ENCODE results near the gene LRRC41.
"Not testable (repeated sequence)": the region's sequence is repeated elsewhere in the genome, so short reads cannot be mapped to it uniquely, and the experiment has no call there.

The LRRC41 gene, protein sequence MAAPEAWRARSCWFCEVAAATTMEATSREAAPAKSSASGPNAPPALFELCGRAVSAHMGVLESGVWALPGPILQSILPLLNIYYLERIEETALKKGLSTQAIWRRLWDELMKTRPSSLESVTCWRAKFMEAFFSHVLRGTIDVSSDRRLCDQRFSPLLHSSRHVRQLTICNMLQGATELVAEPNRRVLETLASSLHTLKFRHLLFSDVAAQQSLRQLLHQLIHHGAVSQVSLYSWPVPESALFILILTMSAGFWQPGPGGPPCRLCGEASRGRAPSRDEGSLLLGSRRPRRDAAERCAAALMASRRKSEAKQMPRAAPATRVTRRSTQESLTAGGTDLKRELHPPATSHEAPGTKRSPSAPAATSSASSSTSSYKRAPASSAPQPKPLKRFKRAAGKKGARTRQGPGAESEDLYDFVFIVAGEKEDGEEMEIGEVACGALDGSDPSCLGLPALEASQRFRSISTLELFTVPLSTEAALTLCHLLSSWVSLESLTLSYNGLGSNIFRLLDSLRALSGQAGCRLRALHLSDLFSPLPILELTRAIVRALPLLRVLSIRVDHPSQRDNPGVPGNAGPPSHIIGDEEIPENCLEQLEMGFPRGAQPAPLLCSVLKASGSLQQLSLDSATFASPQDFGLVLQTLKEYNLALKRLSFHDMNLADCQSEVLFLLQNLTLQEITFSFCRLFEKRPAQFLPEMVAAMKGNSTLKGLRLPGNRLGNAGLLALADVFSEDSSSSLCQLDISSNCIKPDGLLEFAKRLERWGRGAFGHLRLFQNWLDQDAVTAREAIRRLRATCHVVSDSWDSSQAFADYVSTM

DNA sequence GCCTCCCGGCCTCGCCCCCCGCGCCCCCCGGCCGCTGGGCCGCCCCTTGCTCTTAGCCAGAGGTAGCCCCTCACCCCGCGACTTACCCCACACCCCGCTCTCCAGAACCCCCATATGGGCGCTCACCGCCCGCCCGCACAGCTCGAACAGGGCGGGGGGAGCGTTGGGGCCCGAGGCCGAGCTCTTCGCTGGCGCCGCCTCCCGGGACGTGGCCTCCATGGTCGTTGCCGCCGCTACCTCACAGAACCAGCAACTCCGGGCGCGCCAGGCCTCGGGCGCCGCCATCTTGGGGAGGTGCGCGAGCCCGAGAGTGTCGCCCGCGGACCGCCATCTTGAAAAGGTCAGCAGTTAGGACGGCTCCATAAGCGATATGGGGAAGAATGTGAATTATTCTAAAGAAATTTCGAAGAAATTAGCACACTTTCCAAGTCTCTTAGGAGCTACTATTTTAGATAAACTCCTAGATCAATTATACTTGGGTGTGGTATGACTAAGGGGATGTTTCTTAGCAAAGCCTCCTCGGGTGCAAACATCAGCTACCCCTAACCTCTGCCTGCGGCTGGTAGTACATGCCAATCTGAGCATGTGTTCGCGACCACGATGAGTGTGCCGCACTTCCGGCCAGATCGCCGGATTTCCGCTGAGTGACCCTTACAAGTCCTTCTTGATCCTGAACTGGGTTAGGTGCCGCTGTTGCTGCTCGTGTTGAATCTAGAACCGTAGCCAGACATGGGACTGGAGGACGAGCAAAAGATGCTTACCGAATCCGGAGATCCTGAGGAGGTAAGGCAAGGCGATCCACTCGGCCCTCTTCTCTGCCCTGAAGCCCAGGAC lies at the start of gene LRRC41, which contains the start of gene UQCRH:
Gene LRRC41 (minus strand): TSS at position 579 of the 834 bp plus-strand sequence. CDS start 294 bp downstream, at position 285.
Gene UQCRH (plus strand): TSS at position 661 of the 834 bp plus-strand sequence. CDS start 69 bp downstream, at position 730.
- DNase-seq, result peak; percentile 86

DNA sequence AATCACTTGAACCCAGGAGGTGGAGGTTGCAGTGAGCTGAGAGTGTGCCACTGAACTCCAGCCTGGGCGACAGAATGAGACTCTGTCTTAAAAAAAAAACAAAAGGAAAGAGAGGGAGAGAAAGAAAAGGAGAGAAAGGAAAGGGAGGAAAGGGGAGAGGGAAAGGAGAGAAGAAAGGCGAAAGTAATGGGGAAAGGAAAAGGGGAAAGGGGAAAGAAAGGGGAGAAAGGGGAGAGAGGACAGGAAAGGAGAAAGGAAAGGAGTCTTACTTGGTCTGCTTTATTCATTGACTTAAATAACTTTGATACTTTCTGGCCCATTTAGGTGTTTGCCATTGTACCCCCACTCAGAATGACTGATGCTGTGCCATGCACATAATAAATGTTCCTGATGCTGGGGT lies 48.9 kb upstream of the LRRC41 start:
- DNase-seq, result no peak

DNA sequence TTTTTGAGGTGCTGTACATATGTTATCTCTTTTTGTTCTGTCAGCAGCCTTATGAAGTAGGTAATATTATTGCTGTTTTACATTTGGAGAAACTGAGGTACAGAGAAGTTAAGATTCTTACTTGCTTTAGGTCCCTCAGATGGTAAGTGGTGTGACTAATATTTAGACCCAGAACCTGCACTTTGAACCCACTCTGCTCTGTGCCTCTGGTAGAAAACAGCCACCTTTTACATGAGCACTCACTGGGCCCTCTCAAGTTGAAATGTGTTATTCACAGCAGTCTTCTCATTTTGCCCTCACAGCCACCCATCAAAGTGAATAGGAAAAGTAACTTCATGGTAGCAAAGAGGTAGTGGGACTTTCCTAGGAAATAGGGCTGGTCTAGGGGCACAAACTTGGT lies 41.9 kb upstream of the LRRC41 start:
- DNase-seq, result no peak

DNA sequence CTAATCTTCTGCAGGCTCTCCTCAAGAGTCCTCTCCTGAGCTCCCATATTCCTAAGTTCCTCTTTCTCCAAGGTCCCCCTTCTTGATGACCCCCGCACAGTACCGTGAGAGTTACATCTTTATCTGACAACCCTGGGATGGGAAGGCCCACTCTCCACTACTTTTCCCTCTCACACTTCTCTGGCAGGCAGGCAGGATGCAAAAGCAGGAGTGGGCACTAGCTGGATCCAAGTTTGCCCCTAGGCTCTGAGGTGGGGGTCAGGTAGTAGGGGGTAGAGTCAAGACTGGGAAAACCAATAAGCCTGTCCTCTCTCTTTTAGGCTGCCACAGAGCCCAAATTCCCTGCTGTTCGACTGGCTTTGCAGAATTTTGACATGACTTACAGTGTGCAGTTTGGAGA lies 41.1 kb upstream of the LRRC41 start:
- DNase-seq, result no peak

DNA sequence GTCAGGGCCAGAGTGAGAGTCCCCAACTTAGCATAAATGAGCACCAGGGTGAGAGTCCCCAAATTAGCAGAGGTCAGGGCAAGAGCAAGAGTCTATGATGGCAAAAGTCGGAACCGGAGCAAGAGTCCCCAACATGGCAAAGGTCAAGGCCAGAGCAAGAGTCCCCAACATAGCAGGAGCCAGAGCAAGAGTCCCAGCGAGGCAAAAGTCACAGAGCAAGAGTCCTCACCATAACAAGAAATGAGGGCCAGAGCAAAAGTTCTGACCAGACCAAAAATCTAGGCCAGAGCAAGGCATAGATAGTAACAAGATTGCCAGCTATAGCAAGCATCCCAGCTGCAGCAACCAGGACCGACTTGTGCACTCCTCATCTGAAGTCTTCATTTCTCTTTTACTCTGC lies 40.3 kb upstream of the LRRC41 start:
- no peak for DNase-seq

DNA sequence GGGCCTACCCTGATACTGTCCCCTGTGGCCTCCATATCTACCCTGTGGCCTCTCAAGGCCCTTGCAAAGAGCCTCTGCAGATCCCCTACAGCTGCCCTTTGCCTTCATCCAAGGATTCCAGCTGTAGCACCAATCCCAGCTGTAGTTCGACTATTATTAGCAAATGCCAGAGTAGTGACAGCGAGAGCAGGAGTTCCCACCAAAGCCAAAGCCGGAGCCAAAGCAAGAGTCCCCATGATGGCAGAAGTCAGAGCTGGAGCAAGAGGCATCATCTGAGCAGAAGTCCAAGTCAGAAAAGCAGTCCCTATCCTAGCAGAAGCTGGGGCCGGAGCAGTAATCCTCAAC lies 39.9 kb upstream of the LRRC41 start:
- no peak for DNase-seq

DNA sequence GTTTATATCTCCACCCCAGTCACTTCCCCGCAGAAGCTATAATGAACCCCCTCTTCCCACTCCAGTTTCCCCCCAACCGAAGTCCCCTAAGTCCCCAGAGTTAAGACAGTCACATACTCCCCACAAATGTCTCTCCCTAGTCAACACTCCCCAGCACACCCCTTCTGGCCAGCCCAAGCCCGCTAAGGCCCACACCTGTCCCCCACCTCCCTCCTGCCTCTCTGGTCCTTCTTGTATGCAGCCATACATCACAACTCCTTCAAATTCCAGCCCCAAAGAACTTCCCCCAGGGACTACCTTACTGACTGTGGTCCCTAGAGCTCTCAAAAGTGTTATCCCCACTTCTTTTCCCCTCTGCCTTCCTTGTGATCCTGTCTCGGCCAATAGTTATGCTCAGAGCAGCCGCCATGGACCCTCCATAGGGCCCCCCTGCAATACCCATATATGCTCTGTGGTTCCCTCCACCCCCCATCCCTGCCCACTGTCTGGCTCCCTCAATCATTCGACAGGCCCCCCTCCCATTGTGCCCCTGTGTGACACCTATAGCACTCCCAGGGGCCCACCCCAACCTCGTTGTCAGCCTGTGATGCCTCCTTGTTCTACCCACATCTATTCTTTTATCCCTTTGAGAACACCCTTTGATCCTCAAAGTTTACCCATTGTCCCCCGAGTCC lies 39.4 kb upstream of the LRRC41 start:
- no peak for DNase-seq

DNA sequence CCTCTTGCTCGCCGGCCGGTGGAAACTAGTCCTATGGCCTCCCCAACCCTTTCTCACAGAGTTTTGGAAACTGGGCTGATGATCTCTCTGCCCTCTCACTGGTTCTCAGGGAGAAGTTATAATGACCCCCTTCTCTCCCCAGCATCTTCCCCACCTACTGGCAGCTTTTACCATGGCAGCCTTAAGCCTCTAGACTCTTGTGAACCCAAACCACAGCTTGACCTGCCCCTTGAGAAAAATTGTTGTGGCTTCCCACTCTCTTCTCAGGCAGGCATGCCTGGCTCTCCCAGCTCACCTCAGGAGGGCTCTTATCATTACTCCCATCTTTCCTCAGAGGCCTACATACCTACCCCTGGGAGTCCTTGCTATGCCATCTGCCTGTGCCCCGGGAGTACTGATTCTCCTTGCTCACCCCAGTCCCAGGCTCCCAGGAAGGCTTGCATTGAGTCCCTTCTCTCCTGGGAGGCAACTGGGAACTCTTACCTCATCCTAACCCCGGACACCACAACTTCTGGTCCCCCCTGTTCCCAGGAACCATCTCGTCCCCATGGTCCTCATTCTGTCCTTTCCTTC lies 38.8 kb upstream of the LRRC41 start:
- no peak for DNase-seq

DNA sequence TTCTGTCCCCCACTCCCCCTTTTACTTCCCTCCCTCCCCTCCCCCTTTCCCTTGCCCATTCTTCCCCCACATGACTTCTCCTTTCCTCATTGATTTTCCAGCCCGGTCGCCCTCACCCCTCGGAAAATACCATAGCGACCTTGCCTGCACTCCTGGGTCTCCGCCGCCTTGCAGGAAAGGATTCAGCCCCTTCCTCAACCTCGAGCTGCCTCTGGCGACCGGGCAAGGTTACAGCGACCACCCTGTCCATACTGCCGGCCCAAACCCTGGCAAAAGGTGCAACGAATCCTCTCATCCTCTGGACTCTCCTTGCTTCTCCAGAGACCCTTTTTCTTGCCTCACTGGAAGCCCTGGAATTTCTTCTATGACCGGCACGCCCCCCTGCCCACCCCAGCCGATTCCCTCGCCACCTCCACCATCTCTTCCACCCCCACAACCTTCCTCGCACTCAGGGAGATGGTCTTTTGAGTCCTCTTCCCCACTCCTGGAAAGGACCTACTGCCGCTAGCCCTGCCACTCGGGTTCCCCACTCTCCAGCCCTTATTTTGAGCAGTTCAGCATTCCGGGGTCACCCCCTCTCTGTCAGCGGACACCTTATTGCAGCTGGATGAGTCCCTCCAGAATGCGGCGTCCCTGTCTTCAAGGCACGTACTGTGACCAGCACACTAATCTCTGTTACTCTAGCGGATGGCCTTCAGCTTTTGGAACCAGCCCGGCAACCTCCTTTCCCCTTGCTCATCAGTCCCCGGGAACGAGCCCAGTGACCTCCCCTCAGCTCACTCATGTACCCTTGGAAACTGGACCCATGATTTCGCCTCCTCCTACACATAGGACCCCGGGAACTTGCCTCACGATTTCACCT lies 38.0 kb upstream of the LRRC41 start:
- DNase-seq, result no peak

DNA sequence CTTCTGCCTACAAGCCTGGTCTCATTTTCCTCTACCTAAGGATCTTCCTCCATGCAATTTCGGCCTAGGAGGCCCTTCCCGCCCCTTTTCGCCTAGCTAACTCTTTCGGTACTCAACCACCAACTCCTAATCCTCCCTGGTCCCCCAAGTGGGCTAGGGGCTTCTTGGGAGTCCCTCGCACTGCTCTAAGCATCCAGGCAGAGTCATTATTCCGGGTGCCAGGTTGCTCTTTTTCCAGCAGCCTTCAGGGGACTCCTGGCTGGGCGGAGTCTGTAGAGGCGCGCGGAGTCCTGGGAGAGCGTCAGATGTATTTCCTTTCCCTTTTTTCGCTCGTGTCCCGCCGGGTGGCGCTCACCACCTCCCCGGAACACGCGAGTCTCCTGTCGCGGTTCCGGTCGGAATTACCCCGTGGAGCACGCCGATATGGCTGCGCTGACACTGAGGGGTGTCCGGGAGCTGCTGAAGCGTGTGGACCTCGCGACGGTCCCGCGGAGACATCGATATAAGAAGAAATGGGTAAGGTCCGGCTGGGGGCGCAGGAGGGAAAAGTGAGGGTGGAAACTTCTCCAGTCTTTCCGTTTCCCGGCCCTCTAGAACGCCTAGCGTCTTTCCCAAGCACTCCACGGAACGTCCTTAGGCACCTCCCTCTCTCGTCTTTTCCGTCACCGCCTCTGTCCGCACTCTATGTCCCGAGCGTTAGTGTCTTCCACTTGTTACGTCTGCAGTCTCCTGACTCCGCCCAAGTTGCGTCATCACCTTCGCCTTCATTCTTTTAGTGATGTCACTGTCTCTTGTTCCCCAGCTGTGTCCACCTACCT lies 37.2 kb upstream of the LRRC41 start, which contains the start of gene NSUN4:
Gene NSUN4 (plus strand): TSS at position 404 of the 818 bp plus-strand sequence. CDS start 20 bp downstream, at position 424.
- peak; percentile 70 for DNase-seq

DNA sequence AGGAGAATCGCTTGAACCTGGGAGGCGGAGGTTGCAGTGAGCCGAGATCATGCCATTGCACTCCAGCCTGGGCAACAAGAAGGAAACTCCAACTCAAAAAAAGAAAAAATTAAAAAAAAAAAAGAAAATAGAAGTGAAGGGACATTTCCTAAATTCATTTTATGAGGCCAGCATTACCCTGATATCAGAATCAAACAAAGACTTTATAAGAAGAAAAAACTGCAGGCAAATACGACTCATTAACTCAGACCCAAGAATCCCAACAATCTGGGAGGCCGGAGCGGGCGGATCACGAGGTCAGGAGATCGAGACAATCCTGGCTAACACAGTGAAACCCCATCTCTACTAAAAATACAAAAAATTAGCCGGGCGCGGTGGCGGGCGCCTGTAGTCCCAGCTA lies 34.0 kb upstream of the LRRC41 start:
- not testable (repeated sequence) for DNase-seq

DNA sequence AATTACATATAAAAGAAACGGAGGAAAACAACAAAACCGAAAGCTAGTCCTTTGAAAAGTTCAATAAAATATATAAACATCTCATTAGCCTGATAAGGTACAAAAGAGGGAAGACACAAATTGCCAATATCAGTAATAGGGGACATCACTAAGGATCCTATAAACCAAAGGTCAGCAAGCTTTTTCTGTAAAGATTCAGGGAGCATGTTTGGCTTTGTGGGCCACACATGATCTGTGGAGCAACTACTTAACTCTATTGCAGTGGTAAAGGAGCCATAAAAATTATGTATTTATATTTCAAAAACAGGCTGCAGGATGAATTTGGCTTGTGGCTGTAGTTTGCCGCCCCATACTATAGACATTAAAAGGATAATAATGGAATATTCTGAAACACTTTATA lies 31.7 kb upstream of the LRRC41 start:
- no peak for DNase-seq

DNA sequence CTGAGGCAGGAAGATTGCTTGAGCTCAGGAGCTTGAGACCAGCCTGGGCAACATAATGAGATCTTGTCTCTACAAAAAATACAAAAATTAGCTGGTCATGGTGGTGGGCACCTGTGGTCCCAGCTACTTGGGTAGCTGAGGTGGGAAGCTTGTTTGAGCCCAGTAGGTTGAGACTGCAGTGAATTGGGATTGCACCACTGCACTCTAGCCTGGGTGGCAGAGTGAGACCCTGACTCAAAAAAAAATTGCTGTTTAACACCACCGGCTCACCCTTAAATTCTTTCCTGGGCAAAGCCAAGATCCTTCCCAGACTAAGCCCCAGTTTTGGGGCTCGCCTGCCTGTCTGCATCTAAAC lies 30.6 kb upstream of the LRRC41 start:
- no peak for DNase-seq

DNA sequence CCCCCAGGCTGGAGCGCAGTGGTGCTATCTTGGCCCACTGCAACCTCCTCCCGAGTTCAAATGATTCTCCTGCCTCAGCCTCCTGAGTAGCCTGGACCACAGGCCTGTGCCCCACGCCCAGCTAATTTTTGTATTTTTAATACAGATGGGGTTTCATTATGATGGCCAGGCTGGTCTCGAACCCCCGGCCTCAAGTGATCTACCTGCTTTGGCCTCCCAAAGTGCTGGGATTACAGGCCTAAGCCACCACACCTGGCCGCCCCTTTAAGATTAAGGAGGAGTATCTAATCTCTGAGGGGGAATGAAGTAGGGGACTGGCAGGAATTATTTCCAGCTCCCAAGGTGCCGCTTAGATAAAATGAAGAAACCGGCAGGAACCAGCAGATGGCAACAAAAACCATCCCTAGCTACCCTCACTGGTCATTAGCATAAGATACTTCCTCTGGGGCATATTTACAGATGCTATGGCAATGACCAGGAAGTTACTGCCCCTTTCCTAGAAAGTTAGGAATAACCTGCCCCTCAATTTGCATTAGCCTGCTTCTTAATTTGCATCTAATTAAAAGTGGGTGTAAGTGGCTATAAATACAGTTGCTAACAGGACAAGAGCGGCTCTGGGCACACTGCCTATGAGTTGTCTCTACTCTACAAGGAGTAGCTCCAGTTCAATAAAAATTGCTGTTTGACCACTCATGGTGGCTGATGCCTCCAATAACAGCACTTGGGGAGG lies 30.0 kb upstream of the LRRC41 start:
- DNase-seq, result no peak

DNA sequence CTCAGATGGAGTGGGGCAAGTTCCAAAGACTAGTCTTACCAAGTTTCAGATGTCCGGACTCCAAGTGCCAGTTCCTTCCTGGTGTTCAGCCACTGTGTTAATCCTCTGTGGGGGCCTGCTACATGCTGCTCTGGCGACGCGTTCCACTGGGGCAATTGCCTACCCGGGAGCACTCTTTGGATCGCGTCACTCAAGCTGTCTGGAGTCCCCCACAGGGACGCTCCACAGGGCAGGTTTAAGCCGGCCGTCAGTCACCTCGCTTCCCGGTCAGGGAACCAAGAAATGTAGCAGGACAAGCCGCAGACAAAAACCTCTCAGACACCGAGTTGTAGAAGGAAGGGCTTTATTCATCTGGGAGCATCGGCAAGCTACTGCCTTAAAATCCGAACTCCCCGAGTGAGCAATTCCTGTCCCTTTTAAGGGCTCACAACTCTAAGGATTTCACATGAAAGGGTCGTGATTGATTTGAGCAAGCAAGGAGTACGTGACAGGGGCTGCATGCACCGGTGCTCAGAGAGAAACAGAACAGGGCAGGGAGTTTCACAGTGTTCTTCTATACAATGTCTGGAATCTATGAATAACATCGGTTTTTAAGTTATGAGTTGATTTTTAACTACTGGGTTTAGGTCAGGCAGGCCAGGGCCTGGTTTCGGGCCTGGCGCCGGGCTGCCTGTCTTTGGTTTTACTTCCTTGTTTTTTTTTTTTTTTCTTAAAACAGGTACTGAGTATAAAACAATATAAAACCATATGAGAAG lies 28.5 kb upstream of the LRRC41 start:
- DNase-seq, result not testable (repeated sequence)

DNA sequence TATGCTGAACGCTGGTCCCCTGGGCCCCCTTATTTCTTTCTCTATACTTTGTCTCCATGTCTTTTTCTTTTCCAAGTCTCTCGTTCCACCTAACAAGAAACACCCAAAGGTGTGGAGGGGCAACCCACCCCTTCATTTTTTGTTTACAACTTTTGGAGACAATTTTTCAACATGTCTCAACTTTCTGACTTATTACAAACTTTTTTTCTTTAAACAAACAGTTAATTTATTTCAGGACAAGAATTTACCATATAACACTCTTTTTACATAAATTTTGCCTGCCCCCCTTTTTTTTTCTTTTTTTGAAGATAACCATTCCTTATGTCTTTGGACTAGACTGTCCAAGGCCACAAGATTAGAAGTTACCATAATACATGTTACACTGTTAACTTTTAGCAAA lies 27.0 kb upstream of the LRRC41 start:
- DNase-seq, result not testable (repeated sequence)

DNA sequence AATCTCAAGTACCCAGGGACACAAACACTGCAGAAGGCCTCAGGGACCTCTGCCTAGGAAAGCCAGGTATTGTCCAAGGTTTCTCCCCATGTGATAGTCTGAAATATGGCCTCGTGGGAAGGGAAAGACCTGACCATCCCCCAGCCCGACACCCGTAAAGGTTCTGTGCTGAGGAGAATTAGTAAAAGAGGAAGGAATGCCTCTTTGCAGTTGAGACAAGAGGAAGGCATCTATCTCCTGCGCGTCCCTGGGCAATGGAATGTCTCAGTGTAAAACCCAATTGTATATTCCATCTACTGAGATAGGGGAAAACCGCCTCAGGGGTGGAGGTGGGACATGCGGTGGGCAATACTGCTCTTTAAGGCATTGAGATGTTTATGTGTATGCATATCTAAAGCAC lies 26.4 kb upstream of the LRRC41 start:
- DNase-seq, result not testable (repeated sequence)

DNA sequence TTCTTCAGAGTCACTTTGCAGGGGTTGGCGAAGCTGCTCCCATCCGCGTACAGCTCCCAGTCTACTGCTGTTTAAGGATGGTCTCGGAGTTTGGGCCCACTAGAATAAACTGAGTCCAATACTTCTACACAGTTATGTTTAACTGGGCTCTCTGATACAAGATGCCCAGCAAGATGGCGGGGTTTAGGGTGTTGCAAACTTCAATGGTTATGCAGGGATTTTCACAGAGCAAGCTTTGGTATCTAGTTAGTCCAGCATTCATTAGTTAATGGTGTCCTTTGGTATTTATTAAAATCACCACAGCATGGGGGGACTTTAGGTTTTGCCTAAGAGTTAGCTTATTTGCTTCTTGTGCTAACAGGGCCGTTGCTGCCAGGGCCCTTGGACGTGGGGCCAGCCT lies 24.8 kb upstream of the LRRC41 start:
- DNase-seq, result not testable (repeated sequence)

Measured in activated T-cell treated with anti-CD3 and anti-CD28 coated beads for 4 hours (primary cell).